ENCODE measurements around the gene CCL14.

The CCL14 gene

GRCh38 chr17:35936063-35936462 lies 50.5 kb downstream of the CCL14 start:
- no peaks in the 10 kb centered on the region for H3K79me2 ChIP-seq (ENCODE audit: low read length)
- peaks cover under 1% of the 10 kb centered on the region; the same call in 1 of the 2 replicates for H3K4me1 ChIP-seq (ENCODE audit: low read length)
- no peak overlapping the region for H3K9ac ChIP-seq (ENCODE audit: low read length)
- H3K9me3 ChIP-seq (replicated peaks; ENCODE audit: insufficient read depth, low read length), result no peaks in the 10 kb centered on the region
- H3F3A ChIP-seq (ENCODE audit: insufficient read depth, low read length), result no peaks in the 10 kb centered on the region
- H3K9me2 ChIP-seq (replicated peaks; ENCODE audit: insufficient read depth, low read length), result no peaks in the 10 kb centered on the region
- H4K20me1 ChIP-seq (ENCODE audit: insufficient read depth, low read length), result no peaks in the 10 kb centered on the region
- H3K4me2 ChIP-seq (ENCODE audit: low read depth, low read length), result no peak overlapping the region
- TF ChIP-seq EZH2phosphoT487 (IDR thresholded peaks at IDR 0.05; ENCODE audit: low read length) (no peak), CTCF (IDR thresholded peaks at IDR 0.05; ENCODE audit: low read length) (no peak), EZH2 (optimal IDR thresholded peaks at IDR 0.05; ENCODE audit: low read depth, low read length) (no peak)
- H3K27me3 ChIP-seq (replicated peaks; ENCODE audit: insufficient read depth, low read length), result no peaks in the 10 kb centered on the region
- H3K27ac ChIP-seq (ENCODE audit: low read length), result no peak overlapping the region
- no peak for DNase-seq
- H3K36me3 ChIP-seq (replicated peaks; ENCODE audit: insufficient read depth, low read length), result no peaks in the 10 kb centered on the region
- no peak overlapping the region for H3K4me3 ChIP-seq (ENCODE audit: low read length)
- H2AFZ ChIP-seq (ENCODE audit: low read length), result no peak overlapping the region

GRCh38 chr17:35934760-35935159 lies 51.8 kb downstream of the CCL14 start:
- H3K4me3 ChIP-seq (ENCODE audit: low read length), result no peak overlapping the region
- no peaks in the 10 kb centered on the region for H3K27me3 ChIP-seq (replicated peaks; ENCODE audit: insufficient read depth, low read length)
- H3K9ac ChIP-seq (ENCODE audit: low read length), result no peak overlapping the region
- no peaks in the 10 kb centered on the region for H3F3A ChIP-seq (ENCODE audit: insufficient read depth, low read length)
- TF ChIP-seq CTCF (IDR thresholded peaks at IDR 0.05; ENCODE audit: low read length) (no peak), EZH2 (optimal IDR thresholded peaks at IDR 0.05; ENCODE audit: low read depth, low read length) (no peak), EZH2phosphoT487 (IDR thresholded peaks at IDR 0.05; ENCODE audit: low read length) (no peak)
- no peaks in the 10 kb centered on the region for H4K20me1 ChIP-seq (ENCODE audit: insufficient read depth, low read length)
- H3K79me2 ChIP-seq (ENCODE audit: low read length), result no peaks in the 10 kb centered on the region
- H3K4me2 ChIP-seq (ENCODE audit: low read depth, low read length), result no peak overlapping the region
- peaks cover 5% of the 10 kb centered on the region; the same call in 1 of the 2 replicates for H3K4me1 ChIP-seq (ENCODE audit: low read length)
- no peak overlapping the region for H2AFZ ChIP-seq (ENCODE audit: low read length)
- H3K36me3 ChIP-seq (replicated peaks; ENCODE audit: insufficient read depth, low read length), result no peaks in the 10 kb centered on the region
- H3K9me3 ChIP-seq (replicated peaks; ENCODE audit: insufficient read depth, low read length), result no peaks in the 10 kb centered on the region
- H3K27ac ChIP-seq (ENCODE audit: low read length), result no peak overlapping the region
- no peaks in the 10 kb centered on the region for H3K9me2 ChIP-seq (replicated peaks; ENCODE audit: insufficient read depth, low read length)
- no peak for DNase-seq
